ENCODE results near the gene C11orf68.

Gene C11orf68

GRCh38 chr11:65870307-65870658 is 48.6 kb downstream of the C11orf68 start:
- no peak for DNase-seq

GRCh38 chr11:65869643-65870306 is 49.1 kb downstream of the C11orf68 start:
- DNase-seq: no peak

- DNase-seq: no peak
These were observed 50.0 kb downstream of the C11orf68 start for GRCh38 chr11:65868907-65869306.

- DNase-seq: no peak
These were observed 50.7 kb downstream of the C11orf68 start for GRCh38 chr11:65868076-65868667.

GRCh38 chr11:65867284-65868071 is 51.4 kb downstream of the C11orf68 start:
- no peak for DNase-seq

All from NCI-H1694 (cell line).